Coronary artery (tissue), 2 donors: ENCODE results near the gene PGLYRP4.
"Not testable (repeated sequence)": the region's sequence is repeated elsewhere in the genome, so short reads cannot be mapped to it uniquely, and the experiment has no call there.

Experiments
- DNase-seq: peaks from one replicate; pipeline ENCODE4 v3.0.0-alpha.2; 2017; ENCODE audit warnings: low spot score
- H3K27ac ChIP-seq, 2 donors: fragments of 200-600 bp; sonication (generic); one replicate each; pipeline ENCODE4 v1.5.1; 2016 to 2019
- H3K4me3 ChIP-seq: fragments of 200-600 bp; sonication (generic); 2 replicates; pipeline ENCODE4 v1.5.1; 2016; ENCODE audit warnings: mild to moderate bottlenecking, moderate library complexity
- TF ChIP-seq, protein P1 (sequence below): fragments of 200-600 bp; sonication (generic); IDR thresholded peaks from one replicate; pipeline ENCODE4 v1.5.1; 2019; ENCODE audit warnings: antibody characterized with exemption

Gene PGLYRP4

DNA sequence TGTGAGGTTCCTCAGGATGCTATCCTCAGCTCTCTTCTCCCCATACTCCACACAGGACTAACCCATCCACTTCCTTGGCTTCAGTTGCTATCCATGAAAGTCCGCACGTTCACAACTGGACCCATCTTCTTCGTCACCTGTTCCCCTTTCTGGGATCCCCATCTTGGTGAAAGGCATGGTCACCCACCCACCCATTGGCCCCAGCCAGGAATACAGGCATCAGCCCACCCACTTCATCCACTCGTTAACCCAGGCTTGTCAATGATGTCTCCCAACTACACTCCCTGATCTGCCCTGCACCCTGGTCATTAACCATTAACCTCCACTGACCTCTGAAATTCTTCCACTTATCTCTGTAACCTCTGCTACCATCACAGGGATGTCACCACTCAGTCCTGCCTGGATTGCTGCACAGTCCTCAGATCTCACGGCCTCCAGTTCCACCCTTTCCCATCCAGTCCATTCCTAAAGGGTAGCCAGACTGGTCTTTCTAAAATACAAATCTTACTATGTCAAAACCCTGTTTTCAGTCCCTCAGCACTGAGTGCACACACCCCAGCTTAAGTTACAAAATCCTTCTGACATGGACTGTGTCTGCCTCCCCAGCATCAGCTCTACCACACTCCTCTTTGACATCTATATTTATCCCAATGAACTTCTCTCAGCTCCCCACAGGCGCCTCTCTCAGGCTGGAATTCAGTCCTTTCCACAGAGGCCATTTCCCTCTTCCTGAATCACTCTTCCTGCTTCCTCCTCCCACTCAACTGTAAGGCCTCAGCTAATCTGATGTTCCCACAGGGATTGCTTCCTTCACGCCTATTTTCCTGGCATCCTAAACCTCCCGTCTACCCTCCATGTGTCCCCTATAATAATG is 10.4 kb downstream of the PGLYRP4 start:
- no peak overlapping the region for H3K27ac ChIP-seq
- TF ChIP-seq, protein P1, sequence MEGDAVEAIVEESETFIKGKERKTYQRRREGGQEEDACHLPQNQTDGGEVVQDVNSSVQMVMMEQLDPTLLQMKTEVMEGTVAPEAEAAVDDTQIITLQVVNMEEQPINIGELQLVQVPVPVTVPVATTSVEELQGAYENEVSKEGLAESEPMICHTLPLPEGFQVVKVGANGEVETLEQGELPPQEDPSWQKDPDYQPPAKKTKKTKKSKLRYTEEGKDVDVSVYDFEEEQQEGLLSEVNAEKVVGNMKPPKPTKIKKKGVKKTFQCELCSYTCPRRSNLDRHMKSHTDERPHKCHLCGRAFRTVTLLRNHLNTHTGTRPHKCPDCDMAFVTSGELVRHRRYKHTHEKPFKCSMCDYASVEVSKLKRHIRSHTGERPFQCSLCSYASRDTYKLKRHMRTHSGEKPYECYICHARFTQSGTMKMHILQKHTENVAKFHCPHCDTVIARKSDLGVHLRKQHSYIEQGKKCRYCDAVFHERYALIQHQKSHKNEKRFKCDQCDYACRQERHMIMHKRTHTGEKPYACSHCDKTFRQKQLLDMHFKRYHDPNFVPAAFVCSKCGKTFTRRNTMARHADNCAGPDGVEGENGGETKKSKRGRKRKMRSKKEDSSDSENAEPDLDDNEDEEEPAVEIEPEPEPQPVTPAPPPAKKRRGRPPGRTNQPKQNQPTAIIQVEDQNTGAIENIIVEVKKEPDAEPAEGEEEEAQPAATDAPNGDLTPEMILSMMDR, result no peak
- H3K4me3 ChIP-seq, result no peak overlapping the region
- no peak for DNase-seq

DNA sequence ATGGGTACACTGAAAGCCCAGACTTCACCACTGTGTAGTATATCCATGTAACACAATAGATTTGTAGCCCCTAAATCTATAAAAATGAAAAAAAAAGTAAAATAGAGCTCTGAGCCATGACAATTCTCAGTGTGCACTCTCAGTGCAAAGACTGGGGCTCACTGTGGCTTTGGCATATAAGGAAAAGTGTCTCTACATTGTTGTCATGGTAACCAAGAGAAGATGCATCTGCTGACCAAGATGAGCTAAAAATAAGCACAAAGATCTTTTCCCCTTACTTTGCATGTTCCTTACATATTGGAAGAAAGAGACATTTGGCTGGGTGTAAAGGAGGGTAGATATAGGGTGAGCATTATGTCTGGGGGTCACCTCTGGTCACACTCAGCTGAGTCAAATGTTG is 12.0 kb downstream of the PGLYRP4 start:
- TF ChIP-seq, protein P1, result no peak
- H3K4me3 ChIP-seq, result no peak overlapping the region
- no peak for DNase-seq
- H3K27ac ChIP-seq, result no peak overlapping the region

DNA sequence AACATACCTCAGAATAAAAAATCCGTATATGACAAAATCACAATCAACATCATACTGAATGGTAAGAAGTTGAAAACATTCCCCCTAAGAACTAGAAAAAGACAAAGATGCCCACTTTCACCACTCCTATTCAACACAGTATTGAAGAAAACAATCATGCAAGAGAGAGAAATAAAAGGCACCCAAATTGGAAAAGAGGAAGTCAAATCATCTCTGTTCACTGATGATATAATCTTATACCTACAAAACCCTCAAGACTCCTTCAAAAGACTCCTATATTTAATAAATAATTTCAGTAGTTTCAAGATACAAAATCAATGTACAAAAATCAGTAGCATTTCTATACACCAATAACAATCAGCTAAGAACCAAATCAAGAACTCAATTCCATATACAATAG is 14.7 kb downstream of the PGLYRP4 start:
- H3K4me3 ChIP-seq, result no peak overlapping the region
- DNase-seq, result no peak
- H3K27ac ChIP-seq, result no peak overlapping the region
- TF ChIP-seq, protein P1, result no peak

DNA sequence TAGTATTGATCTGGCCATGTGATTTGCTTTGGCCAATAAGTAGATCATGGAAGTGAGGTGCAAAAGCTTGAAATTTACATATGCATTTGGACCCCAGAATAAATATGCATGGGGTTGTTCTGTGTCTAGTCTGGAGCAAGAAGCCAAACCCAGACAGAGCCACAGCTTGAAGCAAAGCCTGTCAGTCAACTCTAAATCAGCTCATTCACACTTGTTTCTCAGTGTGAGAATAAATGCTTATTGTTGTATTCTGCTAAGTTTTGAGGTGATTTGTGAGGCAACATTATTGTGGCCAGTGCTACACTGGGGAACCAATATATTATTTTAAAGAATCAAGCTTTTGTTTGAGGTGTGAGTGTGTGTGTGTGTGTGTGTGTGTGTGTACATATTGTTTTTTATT is 23.7 kb downstream of the PGLYRP4 start:
- Histone ChIP-seq H3K27ac (no peak overlapping the region), H3K4me3 (no peak overlapping the region)
- TF ChIP-seq, protein P1, result no peak
- no peak for DNase-seq

DNA sequence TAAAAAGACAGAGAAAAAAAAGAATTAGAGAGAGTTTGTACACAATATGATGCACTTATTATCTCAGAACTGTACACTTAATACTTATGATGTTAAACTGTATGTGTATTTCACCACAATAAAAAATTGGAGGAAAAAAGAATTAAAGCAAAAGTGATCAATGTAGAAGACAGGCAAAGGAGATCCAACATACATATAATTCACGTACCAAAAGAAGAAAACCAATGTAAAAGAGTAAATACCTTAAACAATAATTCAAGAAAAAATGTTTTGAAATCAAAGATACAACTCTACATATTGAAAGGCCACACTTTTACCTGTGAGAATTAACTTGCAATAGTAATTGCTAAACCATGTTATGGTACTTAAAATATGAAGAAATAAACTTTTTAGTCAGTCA is 26.1 kb downstream of the PGLYRP4 start:
- TF ChIP-seq, protein P1, result no peak
- DNase-seq, result no peak
- H3K4me3 ChIP-seq, result no peak overlapping the region
- no peak overlapping the region for H3K27ac ChIP-seq

DNA sequence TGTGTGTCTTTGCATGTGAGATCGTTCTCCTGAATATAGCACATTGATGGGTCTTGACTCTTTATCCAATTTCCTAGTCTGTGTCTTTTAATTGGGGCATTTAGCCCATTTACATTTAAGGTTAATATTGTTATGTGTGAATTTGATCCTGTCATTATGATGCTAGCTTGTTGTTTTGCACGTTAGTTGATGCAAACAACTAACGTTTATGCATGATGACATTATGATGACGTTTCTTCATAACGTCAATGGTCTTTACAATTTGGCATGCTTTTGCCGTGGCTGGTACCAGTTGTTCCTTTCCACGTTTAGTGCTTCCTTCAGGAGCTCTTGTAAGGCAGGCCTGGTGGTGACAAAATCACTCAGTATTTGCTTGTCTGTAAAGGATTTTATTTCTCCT is 30.5 kb downstream of the PGLYRP4 start:
- not testable (repeated sequence) for H3K27ac ChIP-seq, H3K4me3 ChIP-seq, DNase-seq

DNA sequence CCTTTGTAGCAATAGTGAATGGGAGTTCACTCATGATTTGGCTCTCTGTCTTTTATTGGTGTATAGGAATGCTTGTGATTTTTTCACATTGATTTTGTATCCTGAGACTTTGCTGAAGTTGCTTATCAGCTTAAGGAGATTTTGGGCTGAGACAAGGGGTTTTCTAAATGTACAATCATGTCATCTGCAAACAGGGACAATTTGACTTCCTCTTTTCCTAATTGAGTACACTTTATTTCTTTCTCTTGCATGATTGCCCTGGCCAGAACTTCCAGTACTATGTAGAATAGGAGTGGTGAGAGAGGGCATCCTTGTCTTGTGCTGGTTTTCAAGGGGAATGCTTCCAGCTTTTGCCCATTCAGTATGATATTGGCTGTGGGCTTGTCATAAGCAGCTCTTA is 32.6 kb downstream of the PGLYRP4 start:
- not testable (repeated sequence) for H3K4me3 ChIP-seq, DNase-seq, H3K27ac ChIP-seq

DNA sequence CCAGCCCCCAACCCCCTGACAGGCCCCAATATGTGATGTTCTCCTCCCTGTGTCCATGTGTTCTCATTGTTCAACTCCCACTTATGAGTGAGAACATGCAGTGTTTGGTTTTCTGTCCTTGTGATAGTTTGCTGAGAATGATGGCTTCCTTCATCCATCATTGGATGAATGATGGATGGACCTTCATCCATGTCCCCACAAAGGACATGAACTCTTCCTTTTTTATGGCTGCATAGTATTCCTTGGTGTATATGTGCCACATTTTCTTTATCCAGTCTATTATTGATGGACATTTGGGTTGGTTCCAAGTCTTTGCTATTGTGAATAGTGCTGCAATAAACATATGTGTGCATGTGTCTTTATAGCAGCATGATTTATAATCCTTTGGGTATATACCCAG is 34.3 kb downstream of the PGLYRP4 start:
- H3K4me3 ChIP-seq, H3K27ac ChIP-seq, DNase-seq: not testable (repeated sequence)
